IMR-90 (cell line): Measurements from ENCODE around the gene AKAP13. TPM values are rescaled to one million over a fixed set of nuclear protein-coding genes. Genes with fewer than 3 reads are reported as not detected.

Source experiments
- ATAC-seq: fragments of 200-7000 bp; cut with Tn5 transposase; 2 replicates; pipeline ENCODE4 v1.9.1; 2020; ENCODE audit warnings: low read depth, mild to moderate bottlenecking, moderate library complexity
- BruUV-seq: library from RNA; stranded (reverse); fragments of 400-500 nt; replicated peaks from 2 replicates; lab custom pipeline; 2021; lab: Mats Ljungman, UMichigan
- CTCF ChIA-PET: fragments of 300-600 bp; formaldehyde crosslinking; extraction: SDS; loops from one replicate; lab custom pipeline; 2021; ENCODE audit warnings: antibody characterized with exemption; lab: Yijun Ruan, JAX
- POLR2A ChIA-PET: fragments of 300-600 bp; sonication (Branson Sonifier 250); formaldehyde crosslinking; loops from one replicate; lab custom pipeline; 2022; ENCODE audit warnings: antibody characterized with exemption; ENCODE audit not compliant: unreplicated experiment; lab: Charles Lee
- DNase-seq: peaks from one replicate; pipeline ENCODE4 v3.0.0; 2013
- H2AFZ ChIP-seq: replicated peaks from 2 replicates; pipeline ENCODE3; 2013; ENCODE audit warnings: low read length, mild to moderate bottlenecking; ENCODE audit not compliant: poor library complexity
- H2AK5ac ChIP-seq: 2 replicates; pipeline ENCODE4 v1.6.1; 2013; ENCODE audit warnings: low read depth, low read length, inconsistent platforms
- H2AK9ac ChIP-seq: replicated peaks from 2 replicates; pipeline ENCODE3; 2013; ENCODE audit warnings: mild to moderate bottlenecking, low read depth, low read length, moderate library complexity; ENCODE audit not compliant: poor library complexity
- H2BK120ac ChIP-seq: 2 replicates; pipeline ENCODE4 v1.6.1; 2013; ENCODE audit warnings: low read depth, low read length, inconsistent platforms
- H2BK15ac ChIP-seq: 3 replicates; pipeline ENCODE4 v1.6.1; 2013; ENCODE audit warnings: low read depth, low read length, inconsistent platforms
- H2BK20ac ChIP-seq: 2 replicates; pipeline ENCODE4 v1.6.1; 2013; ENCODE audit warnings: low read depth, mild to moderate bottlenecking, inconsistent platforms, low read length, moderate library complexity
- H2BK5ac ChIP-seq: 2 replicates; pipeline ENCODE4 v1.6.1; 2013; ENCODE audit warnings: mild to moderate bottlenecking, low read depth, low read length, inconsistent platforms; ENCODE audit not compliant: poor library complexity, severe bottlenecking
- H3K14ac ChIP-seq: replicated peaks from 2 replicates; pipeline ENCODE4 v1.6.1; 2013; ENCODE audit warnings: low read depth, low read length, inconsistent platforms
- H3K18ac ChIP-seq: 2 replicates; pipeline ENCODE4 v1.6.1; 2013; ENCODE audit warnings: low read depth, low read length, control low read depth
- H3K23ac ChIP-seq: 2 replicates; pipeline ENCODE4 v1.6.1; 2013; ENCODE audit warnings: low read depth, low read length, inconsistent platforms
- H3K27ac ChIP-seq: 2 replicates; pipeline ENCODE4 v1.5.1; 2013; ENCODE audit warnings: mild to moderate bottlenecking, control low read depth, low read length; ENCODE audit not compliant: insufficient read depth
- H3K27me3 ChIP-seq: 2 replicates; pipeline ENCODE4 v1.6.1; 2013; ENCODE audit warnings: low read length; ENCODE audit not compliant: control insufficient read depth, insufficient read depth
- H3K36me3 ChIP-seq: 2 replicates; pipeline ENCODE4 v1.6.1; 2013; ENCODE audit warnings: low read length, mixed read lengths; ENCODE audit not compliant: control insufficient read depth, insufficient read depth
- H3K4ac ChIP-seq: 2 replicates; pipeline ENCODE4 v1.6.1; 2013; ENCODE audit warnings: low read depth, low read length, inconsistent platforms
- H3K4me1 ChIP-seq: 2 replicates; pipeline ENCODE4 v1.6.1; 2013; ENCODE audit warnings: low read length, mixed read lengths; ENCODE audit not compliant: control insufficient read depth, insufficient read depth
- H3K4me2 ChIP-seq: 2 replicates; pipeline ENCODE4 v1.6.1; 2013; ENCODE audit warnings: low read depth, mild to moderate bottlenecking, control low read depth, low read length, moderate library complexity
- H3K4me3 ChIP-seq: 2 replicates; pipeline ENCODE4 v1.5.1; 2013; ENCODE audit warnings: low read depth, mild to moderate bottlenecking, control low read depth, low read length, moderate library complexity; ENCODE audit not compliant: insufficient read depth
- H3K56ac ChIP-seq: 2 replicates; pipeline ENCODE4 v1.6.1; 2013; ENCODE audit warnings: low read length, inconsistent platforms; ENCODE audit not compliant: insufficient read depth; ENCODE audit errors: extremely low read depth
- H3K79me1 ChIP-seq, 2 experiments: 2 replicates each; pipeline ENCODE4 v1.6.1; 2013; ENCODE audit warnings: low read length in 2 of 2, inconsistent platforms in 1 of 2, low read depth in 1 of 2
- H3K9ac ChIP-seq: 2 replicates; pipeline ENCODE4 v1.6.1; 2013; ENCODE audit warnings: low read depth, low read length, control low read depth
- H3K9me1 ChIP-seq: 2 replicates; pipeline ENCODE4 v1.6.1; 2013; ENCODE audit warnings: low read length, inconsistent platforms; ENCODE audit not compliant: insufficient read depth
- H3K9me3 ChIP-seq: 2 replicates; pipeline ENCODE4 v1.6.1; 2013; ENCODE audit warnings: low read length; ENCODE audit not compliant: control insufficient read depth, insufficient read depth
- H4K20me1 ChIP-seq: 2 replicates; pipeline ENCODE4 v1.6.1; 2013; ENCODE audit warnings: low read length, inconsistent platforms; ENCODE audit not compliant: insufficient read depth
- H4K5ac ChIP-seq: 2 replicates; pipeline ENCODE4 v1.6.1; 2013; ENCODE audit warnings: mild to moderate bottlenecking, low read depth, low read length, control low read depth
- H4K8ac ChIP-seq, 2 experiments: 2 replicates each; pipeline ENCODE4 v1.6.1; 2013; ENCODE audit warnings: low read depth in 2 of 2, low read length in 2 of 2, control low read depth in 1 of 2, inconsistent platforms in 1 of 2
- H4K91ac ChIP-seq: 2 replicates; pipeline ENCODE4 v1.6.1; 2013; ENCODE audit warnings: low read depth, low read length, inconsistent platforms; ENCODE audit not compliant: insufficient read depth
- BHLHE40 ChIP-seq: fragments of 150-350 bp; IDR thresholded peaks from 2 replicates; pipeline ENCODE4 v1.6.1; 2016; ENCODE audit warnings: mild to moderate bottlenecking, low read depth, low read length
- CEBPB ChIP-seq: IDR thresholded peaks from 2 replicates; pipeline ENCODE4 v1.6.1; 2012; ENCODE audit warnings: low read depth, low read length, improper control_type of control experiment
- CHD1 ChIP-seq: IDR thresholded peaks from 2 replicates; pipeline ENCODE4 v1.6.1; 2012; ENCODE audit warnings: low read depth, low read length, improper control_type of control experiment
- ELK1 ChIP-seq: fragments of 150-350 bp; IDR thresholded peaks from 2 replicates; pipeline ENCODE4 v1.6.1; 2016; ENCODE audit warnings: low read depth, mild to moderate bottlenecking, low read length, moderate library complexity, borderline replicate concordance
- FOS ChIP-seq: fragments of 150-350 bp; IDR thresholded peaks from 2 replicates; pipeline ENCODE4 v1.6.1; 2016; ENCODE audit warnings: low read depth, low read length
- MAFK ChIP-seq: IDR thresholded peaks from 2 replicates; pipeline ENCODE4 v1.6.1; 2012; ENCODE audit warnings: low read depth, low read length, improper control_type of control experiment
- MAZ ChIP-seq: IDR thresholded peaks from 2 replicates; pipeline ENCODE4 v1.6.1; 2012; ENCODE audit warnings: low read depth, mild to moderate bottlenecking, low read length, improper control_type of control experiment, moderate library complexity, borderline replicate concordance
- MXI1 ChIP-seq: IDR thresholded peaks from 2 replicates; pipeline ENCODE4 v1.6.1; 2012; ENCODE audit warnings: low read depth, mild to moderate bottlenecking, low read length, moderate library complexity, borderline replicate concordance
- NFE2L2 ChIP-seq: fragments of 150-350 bp; IDR thresholded peaks from 2 replicates; pipeline ENCODE4 v1.6.1; 2016; ENCODE audit warnings: low read depth, mild to moderate bottlenecking, low read length
- POLR2A ChIP-seq: IDR thresholded peaks from 2 replicates; pipeline ENCODE4 v1.6.1; 2012; ENCODE audit warnings: mild to moderate bottlenecking, low read depth, low read length
- RAD21 ChIP-seq: IDR thresholded peaks from 2 replicates; pipeline ENCODE4 v1.6.1; 2012; ENCODE audit warnings: low read length, improper control_type of control experiment
- RCOR1 ChIP-seq: IDR thresholded peaks from 2 replicates; pipeline ENCODE4 v1.6.1; 2012; ENCODE audit warnings: mild to moderate bottlenecking, low read length, improper control_type of control experiment; ENCODE audit not compliant: insufficient replicate concordance
- RFX5 ChIP-seq: IDR thresholded peaks from 2 replicates; pipeline ENCODE4 v1.8.0; 2012; ENCODE audit warnings: low read depth, mild to moderate bottlenecking, low read length, moderate library complexity
- SMC3 ChIP-seq: fragments of 150-350 bp; IDR thresholded peaks from 2 replicates; pipeline ENCODE4 v1.6.1; 2016; ENCODE audit warnings: low read depth, mild to moderate bottlenecking, antibody characterized with exemption, low read length, moderate library complexity
- USF2 ChIP-seq: fragments of 150-350 bp; IDR thresholded peaks from 2 replicates; pipeline ENCODE4 v1.6.1; 2017; ENCODE audit warnings: mild to moderate bottlenecking, antibody characterized with exemption, low read length, low read depth
- WGBS, 2 experiments: methylation state at CpG; one replicate each; pipeline versions ENCODE4 v1.1.5 to v1.1.7; 2013; ENCODE audit warnings: missing lambda C conversion rate in 2 of 2; ENCODE audit not compliant: insufficient read length in 1 of 2; ENCODE audit errors: extremely low coverage in 2 of 2; 5-methylcytosine and 5-hydroxymethylcytosine counted together
- dilution Hi-C: fragments of 300-500 bp; cut with HindIII; formaldehyde crosslinking; loops from one replicate; pipeline ENCODE4 v1.14.3; 2018; ENCODE audit warnings: low sequenced_read_pairs; ENCODE audit not compliant: unreplicated experiment
- in situ Hi-C: fragments of 300-500 bp; cut with MboI; formaldehyde crosslinking; loops from 3 replicates; pipeline ENCODE4 v1.14.3; 2019; ENCODE audit warnings: low sequenced_read_pairs, inconsistent platforms, mixed read lengths
- intact Hi-C: fragments of 100-400 bp; cut with micrococcal nuclease; formaldehyde crosslinking; loops from 2 replicates; pipeline ENCODE4 v1.10.0; 2022
- polyA plus RNA-seq, 3 experiments: library from polyadenylated mRNA; depleted of rRNA; stranded (reverse); fragments of >200 nt; gene quantifications; 2 replicates each; pipeline ENCODE4 v1.2.3, GENCODE V29; 2012; ENCODE audit warnings: low replicate concordance in 1 of 3
- total RNA-seq: library from RNA; depleted of rRNA; stranded (reverse); fragments of >200 nt; gene quantifications from 2 replicates; pipeline ENCODE4 v1.2.3, GENCODE V29; 2012
- TF ChIP-seq, protein P1 (sequence below): conservative IDR thresholded peaks from 2 replicates; pipeline ENCODE4 v1.5.1; 2012; ENCODE audit warnings: mild to moderate bottlenecking, low read depth, low read length, improper control_type of control experiment

AKAP13 gene
- total and polyA plus RNA-seq, 2 of the 4 experiments (the other 2 are of a cell fraction), result 10.4 to 46.4 TPM

- in situ Hi-C loops, result loop anchor here (10.0 kb wide), 1 partner anchor 238 kb away; no protein-coding TSS in a partner anchor
- peaks cover 3% of the 10 kb centered on the region; the same call in 1 of the 2 replicates for H3K4me1 ChIP-seq
- H3K23ac ChIP-seq, result no peak overlapping the region
- H3K9me3 ChIP-seq, result no peaks in the 10 kb centered on the region
- H4K91ac ChIP-seq, result no peak overlapping the region
- H3K56ac ChIP-seq, result no peak overlapping the region
- intact Hi-C loops, result no loop called here
- H3K4me2 ChIP-seq, result no peak overlapping the region
- no peak overlapping the region for H2BK120ac ChIP-seq
- no peak overlapping the region for H3K9ac ChIP-seq
- dilution Hi-C loops, result no loop called here
- TF ChIP-seq MAZ (no peak), SMC3 (no peak), CEBPB (no peak), RCOR1 (no peak), ELK1 (no peak), RAD21 (no peak), POLR2A (no peak), MAFK (no peak), CHD1 (no peak), FOS (no peak), NFE2L2 (no peak), RFX5 (no peak), USF2 (no peak), MXI1 (no peak), BHLHE40 (no peak)
- TF ChIP-seq, protein P1, sequence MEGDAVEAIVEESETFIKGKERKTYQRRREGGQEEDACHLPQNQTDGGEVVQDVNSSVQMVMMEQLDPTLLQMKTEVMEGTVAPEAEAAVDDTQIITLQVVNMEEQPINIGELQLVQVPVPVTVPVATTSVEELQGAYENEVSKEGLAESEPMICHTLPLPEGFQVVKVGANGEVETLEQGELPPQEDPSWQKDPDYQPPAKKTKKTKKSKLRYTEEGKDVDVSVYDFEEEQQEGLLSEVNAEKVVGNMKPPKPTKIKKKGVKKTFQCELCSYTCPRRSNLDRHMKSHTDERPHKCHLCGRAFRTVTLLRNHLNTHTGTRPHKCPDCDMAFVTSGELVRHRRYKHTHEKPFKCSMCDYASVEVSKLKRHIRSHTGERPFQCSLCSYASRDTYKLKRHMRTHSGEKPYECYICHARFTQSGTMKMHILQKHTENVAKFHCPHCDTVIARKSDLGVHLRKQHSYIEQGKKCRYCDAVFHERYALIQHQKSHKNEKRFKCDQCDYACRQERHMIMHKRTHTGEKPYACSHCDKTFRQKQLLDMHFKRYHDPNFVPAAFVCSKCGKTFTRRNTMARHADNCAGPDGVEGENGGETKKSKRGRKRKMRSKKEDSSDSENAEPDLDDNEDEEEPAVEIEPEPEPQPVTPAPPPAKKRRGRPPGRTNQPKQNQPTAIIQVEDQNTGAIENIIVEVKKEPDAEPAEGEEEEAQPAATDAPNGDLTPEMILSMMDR, result no peak
- H2BK5ac ChIP-seq, result no peak overlapping the region
- H3K36me3 ChIP-seq, result no peaks in the 10 kb centered on the region
- peaks cover 8% of the 10 kb centered on the region; the same call in 1 of the 2 replicates for H3K9me1 ChIP-seq
- no peak overlapping the region for H4K8ac ChIP-seq
- no peak overlapping the region for H2BK15ac ChIP-seq
- H3K27ac ChIP-seq, result no peak overlapping the region
- WGBS, 2 experiments, result no CpG with 5 or more reads among the region's 2 CpGs
- ChIA-PET POLR2A (no interaction called here), CTCF (interaction anchor here (0.6 to 0.9 kb wide), 2 partner anchors 17 to 188 kb away, joined by 3 to 8 read pairs; no protein-coding TSS in a partner anchor)
- H3K4me3 ChIP-seq, result no peak overlapping the region
- H2AFZ ChIP-seq, result no peak overlapping the region
- H2BK20ac ChIP-seq, result no peak overlapping the region
- H3K4ac ChIP-seq, result no peak overlapping the region
- no peak overlapping the region for H4K5ac ChIP-seq
- DNase-seq, result no peak
- no peak overlapping the region for H2AK9ac ChIP-seq
- peaks cover 24 to 48% of the 10 kb centered on the region in 2 experiments for H3K79me1 ChIP-seq
- H3K14ac ChIP-seq, result no peak overlapping the region
- no peaks in the 10 kb centered on the region for H4K20me1 ChIP-seq
- H2AK5ac ChIP-seq, result no peak overlapping the region
- ATAC-seq, result no peak
- no TSS peak for BruUV-seq
- H3K27me3 ChIP-seq, result no peaks in the 10 kb centered on the region
- H3K18ac ChIP-seq, result no peak overlapping the region
Measured at GRCh38 chr15:85597155-85597815, 216.9 kb downstream of the AKAP13 start.
